GM18870 (cell line): ENCODE measurements around the gene NKAIN2.
A peak's percentile ranks its signal among the peaks of the same experiment; 100 is the strongest.

Experiments
- ATAC-seq: cut with Tn5 transposase; IDR thresholded peaks from one replicate; pipeline ENCODE4 v1.9.1; 2021; ENCODE audit warnings: moderate library complexity; ENCODE audit not compliant: unreplicated experiment

Gene NKAIN2

GRCh38 chr6:124869416-124869815 lies 1065.8 kb downstream of the NKAIN2 start:
- ATAC-seq = no peak

- ATAC-seq = no peak
Measured at GRCh38 chr6:124870611-124871459, 1067.2 kb downstream of the NKAIN2 start.

GRCh38 chr6:124872361-124873065 lies 1068.8 kb downstream of the NKAIN2 start:
- ATAC-seq = peak; percentile 77

- ATAC-seq = peak; percentile 23
Measured at GRCh38 chr6:124873066-124873410, 1069.4 kb downstream of the NKAIN2 start.
